Stimulated activated CD4-positive, alpha-beta T cell treated with anti-CD3 and anti-CD28 coated beads, TNF-alpha, amount 100 ng/mL, for 1 hour (primary cell): ENCODE measurements around the gene CRHBP.
"Not testable (repeated sequence)": the region's sequence is repeated elsewhere in the genome, so short reads cannot be mapped to it uniquely, and the experiment has no call there.

Source experiments
- DNase-seq, 3 donors: peaks; one replicate each; pipeline ENCODE4 v3.0.0-alpha.2; 2020; ENCODE audit warnings: low read depth in 3 of 3, low spot score in 1 of 3

The CRHBP gene, protein sequence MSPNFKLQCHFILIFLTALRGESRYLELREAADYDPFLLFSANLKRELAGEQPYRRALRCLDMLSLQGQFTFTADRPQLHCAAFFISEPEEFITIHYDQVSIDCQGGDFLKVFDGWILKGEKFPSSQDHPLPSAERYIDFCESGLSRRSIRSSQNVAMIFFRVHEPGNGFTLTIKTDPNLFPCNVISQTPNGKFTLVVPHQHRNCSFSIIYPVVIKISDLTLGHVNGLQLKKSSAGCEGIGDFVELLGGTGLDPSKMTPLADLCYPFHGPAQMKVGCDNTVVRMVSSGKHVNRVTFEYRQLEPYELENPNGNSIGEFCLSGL

DNA sequence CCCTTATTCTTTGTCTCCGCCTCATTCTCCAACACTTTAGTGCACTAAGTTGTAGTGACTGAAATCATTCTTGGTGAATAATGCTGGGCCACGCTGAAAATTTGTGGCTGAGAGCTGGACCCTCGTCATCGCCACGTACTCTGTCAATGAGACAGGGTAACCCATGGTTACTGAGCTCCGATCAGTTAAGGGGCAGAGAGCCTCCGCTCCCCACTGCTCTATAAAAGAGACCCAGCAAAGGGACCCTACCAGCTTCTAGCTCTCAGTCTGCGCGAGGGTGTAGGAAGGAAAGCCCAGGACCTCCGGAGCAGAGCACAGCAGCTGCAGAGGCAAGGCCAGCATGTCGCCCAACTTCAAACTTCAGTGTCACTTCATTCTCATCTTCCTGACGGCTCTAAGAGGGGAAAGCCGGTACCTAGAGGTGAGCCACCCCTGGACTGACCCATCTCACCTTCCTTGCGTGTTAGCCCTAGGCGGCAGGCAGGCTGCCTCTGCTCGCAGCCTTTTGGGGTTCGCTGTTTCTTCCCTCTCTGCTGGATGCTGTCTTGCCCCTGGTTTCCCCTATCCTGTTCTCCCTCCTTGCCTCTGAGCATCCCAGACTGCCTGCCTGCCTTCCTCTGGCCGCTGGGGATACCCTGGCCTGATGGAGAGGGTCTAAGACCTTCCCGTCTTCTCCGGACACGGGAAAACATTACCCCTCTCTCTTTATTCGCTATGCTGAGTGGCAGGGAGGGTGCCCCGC, at the start of gene CRHBP:
CRHBP (plus strand) TSS at position 251 of the 742 bp plus-strand sequence; CDS start at position 341, 90 bp downstream.
- no peak for DNase-seq

DNA sequence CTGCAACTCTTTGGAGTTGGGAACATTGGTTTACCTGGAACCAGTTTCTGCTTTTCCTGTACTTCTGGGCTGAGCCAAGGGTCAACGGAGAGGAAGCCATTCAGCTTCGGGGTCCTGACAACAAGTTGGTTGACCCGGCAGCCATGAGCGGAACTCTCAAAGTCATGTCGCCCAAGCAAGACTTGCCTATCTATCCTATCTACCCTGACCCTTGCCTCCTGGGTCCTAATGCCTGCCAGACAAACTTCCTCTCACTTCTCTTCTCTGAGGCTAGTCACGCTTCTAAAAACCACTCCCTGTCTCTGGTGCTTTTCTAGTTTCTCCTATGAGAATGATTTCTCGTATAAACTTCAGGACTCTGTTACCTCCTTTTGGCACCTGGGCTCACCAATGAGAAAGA, 44.7 kb upstream of the CRHBP start:
- DNase-seq = no peak

DNA sequence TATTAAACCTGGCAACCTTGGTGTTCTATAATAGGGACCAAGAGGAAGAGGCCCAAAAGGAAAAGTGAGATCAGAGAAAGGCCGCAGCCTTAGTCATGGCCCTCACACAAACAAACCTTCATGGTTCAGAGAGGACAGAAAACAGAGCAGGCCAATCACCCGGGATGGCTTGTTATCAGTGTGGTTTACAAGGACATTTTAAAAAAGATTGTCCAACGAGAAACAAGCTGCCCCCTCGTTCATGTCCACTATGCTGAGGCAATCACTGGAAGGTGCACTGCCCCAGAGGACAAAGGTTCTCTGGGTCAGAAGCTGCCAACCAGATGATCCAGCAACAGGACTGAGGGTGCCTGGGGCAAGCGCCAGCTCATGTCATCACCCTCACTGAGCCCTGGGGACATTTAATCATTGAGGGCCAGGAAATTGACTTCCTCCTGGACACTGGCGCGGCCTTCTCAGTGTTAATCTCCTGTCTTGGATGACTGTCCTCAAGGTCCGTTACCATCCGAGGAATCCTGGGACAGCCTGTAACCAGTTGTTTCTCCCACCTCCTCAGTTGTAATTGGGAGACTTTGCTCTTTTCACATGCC, 42.4 kb upstream of the CRHBP start:
- not testable (repeated sequence) for DNase-seq

DNA sequence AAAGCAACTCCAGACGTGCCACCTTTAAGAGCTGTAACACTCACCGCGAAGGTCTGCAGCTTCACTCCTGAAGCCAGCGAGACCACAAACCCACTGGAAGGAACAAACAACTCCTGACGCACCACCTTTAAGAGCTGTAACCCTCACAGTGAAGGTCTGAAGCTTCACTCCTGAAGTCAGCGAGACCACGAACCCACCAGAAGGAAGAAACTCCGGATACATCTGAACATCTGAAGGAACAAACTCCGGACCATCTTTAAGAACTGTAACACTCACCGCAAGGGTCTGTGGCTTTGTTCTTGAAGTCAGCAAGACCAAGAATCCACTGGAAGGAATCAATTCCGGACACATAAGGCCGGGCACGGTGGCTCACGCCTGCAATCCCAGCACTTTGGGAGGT, 38.2 kb upstream of the CRHBP start:
- not testable (repeated sequence) for DNase-seq

DNA sequence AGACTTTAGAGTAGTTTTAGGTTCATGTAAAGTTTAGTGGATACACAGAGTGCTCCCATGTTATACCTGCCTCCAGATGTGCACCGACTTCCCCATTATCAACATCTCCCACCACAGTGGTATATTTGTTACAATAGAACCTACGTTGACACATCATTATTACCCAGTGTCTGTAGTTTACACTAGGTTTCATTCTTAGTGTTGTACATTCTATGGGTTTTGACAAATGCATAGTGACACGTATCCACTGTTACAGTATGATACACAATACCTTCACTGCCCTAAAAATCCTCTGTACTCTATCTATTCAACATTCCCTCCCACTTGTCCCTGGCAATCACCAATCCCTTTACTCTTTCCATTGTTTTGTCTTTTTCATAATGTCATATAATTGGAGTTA, 34.3 kb upstream of the CRHBP start:
- DNase-seq = no peak

DNA sequence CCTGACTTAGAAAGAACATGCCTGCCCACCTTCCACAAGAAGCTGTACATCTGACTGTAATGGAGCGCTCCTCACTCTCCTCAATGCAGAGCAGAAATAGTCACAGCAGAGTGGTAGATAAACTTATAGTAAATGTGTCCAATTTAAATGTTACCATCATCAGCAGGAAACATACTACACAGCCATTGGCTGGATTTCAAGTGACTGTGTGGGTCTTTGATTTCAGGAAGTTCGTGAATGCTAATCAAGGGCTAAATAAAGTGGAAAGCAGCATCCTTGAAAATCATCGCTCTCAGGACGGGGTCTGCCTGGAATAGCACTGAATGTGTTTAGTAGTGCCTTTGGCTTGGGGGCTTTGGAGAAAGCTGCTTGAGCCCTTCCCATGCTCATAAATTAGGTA, 32.4 kb upstream of the CRHBP start:
- DNase-seq = no peak

DNA sequence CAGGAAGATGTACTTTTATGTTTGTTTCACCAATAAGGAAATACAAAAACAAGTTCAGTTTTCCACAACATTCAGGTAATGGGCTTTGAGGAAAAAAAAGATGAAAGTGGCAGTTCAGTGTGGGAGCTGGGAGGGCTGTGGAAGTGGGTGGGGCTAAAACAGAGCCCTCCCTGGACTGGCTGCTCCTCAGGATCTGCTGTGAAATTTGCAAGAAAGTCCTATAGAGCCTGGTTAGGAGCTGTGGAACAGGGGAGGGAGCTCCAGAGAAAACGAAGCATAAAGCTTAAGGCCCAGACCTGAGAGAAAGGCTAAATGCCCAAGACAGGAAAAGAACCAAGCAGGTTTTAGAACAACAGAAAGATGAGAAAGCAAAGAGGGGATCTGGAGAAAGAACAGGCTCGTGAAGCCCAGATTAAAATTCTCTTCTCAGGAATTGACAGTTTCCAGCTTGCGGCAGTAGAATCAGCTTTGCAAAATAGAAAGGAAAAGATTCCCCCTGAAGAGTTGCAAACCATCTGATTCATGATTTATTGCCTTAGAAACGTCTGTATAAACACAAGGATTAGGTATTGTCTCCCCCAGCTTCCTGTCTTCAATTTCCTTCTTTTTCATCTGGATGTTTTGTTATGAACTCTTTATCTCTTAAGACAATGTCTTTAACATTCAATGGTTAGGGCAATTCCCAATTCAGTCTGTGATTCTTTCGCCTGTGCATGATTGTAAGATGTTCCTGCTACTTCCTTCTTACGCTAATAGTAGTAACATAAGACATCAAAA, 26.3 kb upstream of the CRHBP start:
- no peak for DNase-seq

DNA sequence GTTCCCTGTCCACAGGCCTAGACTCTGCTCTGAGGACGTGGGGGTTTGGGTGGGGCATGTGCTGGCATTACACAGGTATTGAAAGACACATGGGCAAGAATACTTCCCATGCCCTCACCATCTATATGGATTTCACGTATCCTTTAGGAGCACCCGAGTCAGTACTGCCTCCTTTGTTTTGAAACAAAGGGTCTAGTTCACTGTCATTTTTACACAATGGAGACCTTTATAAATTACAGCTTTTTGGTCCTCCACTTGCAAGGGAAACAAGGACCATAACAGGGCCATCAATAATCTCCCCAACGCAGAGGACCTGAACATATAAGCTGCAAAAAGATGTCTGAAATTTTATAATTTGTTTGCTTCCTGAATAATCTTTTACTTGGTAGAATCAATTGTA, 24.9 kb upstream of the CRHBP start:
- DNase-seq = no peak

DNA sequence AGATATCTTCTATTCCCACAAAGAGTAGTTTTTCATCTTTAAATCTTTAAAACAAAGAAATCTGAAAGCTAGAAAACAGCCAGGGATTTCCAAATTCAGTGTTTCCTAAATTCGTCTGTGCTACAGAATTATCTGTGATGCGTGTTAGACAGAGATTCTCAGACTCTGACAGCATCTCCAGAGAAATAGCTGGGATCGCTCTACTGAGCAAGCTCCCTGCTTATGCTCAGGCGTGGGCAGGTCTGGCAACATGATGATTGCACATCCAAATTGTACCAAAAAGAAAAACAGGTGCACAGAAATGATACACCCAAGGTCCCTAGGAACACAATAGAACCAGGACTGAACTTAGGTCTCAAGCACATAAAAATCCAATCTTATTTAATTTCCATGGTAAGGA, 22.8 kb upstream of the CRHBP start:
- DNase-seq = no peak

DNA sequence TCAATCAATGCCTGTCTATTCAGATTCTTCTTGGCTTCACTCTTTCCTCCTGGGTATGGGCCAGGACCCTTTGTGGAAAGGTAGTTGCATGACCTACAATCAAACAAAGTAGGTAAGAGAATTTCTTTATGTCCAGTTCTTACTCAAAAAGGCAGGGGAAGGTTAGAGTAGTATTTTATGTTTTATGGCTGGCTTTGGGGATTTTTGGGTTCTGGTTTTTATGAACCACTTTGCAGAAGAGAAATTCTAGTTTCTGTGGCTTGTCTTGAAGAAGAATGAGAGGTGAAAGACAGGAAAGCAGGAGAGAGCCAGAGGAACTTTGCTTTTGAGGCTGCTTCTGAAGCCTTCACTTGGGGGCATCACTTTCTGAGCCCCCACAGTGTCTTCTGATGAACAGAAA, 14.7 kb upstream of the CRHBP start:
- no peak for DNase-seq

DNA sequence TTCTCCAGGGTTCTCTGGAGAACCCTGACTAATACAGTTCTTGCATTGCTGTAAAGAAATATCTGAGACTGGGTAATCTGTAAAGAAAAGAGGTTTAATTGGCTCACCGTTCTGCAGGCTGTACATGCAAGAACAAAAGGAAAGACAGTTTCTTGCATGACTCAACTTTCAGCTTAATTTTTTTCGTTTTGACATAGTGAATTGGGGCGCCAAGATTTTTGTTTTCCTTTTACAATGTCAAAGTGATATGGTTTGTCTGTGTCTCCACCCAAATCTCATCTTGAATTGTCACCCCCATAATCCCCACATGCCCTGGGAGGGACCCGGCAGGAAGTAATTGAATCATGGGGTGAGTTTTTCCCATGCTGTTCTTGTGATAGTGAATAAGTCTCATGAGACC, 11.8 kb upstream of the CRHBP start:
- DNase-seq = no peak

DNA sequence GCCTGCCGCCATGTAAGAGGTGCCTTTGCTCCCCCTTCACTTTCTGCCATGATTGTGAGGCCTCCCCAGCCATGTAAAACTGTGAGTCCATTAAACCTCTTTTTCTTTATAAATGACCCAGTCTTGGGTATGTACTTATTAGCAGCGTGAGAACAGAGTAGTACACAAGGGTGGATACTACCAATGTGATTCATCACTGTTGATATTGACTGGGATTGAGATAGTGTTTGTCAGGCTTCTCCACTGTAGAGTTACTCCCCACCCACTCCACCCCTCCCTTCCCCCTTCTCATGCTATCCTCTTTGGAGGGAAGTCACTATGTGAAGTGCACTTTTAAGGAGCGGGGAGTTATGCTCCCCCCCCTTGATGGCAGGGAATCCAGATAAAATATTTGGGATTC, 11.4 kb upstream of the CRHBP start:
- DNase-seq = no peak

DNA sequence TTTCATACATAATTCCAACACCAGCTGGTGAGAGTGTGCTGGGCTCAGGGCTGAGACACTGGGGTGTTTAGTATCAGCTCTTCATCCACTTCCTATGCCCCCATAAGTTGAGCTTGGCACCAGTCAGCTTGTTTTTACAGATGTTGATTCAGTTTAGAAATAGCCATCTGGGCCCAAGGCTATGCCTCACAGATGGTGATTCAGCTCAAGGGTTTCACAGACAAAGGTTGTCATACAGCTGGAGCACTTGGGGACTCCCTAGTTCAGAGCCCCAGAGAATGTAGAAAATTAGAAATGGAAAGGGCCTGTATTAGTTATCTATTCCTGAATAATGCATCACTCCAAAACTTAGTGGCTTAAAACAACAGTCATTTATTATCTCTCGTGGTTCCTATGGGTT, 10.3 kb upstream of the CRHBP start:
- no peak for DNase-seq

DNA sequence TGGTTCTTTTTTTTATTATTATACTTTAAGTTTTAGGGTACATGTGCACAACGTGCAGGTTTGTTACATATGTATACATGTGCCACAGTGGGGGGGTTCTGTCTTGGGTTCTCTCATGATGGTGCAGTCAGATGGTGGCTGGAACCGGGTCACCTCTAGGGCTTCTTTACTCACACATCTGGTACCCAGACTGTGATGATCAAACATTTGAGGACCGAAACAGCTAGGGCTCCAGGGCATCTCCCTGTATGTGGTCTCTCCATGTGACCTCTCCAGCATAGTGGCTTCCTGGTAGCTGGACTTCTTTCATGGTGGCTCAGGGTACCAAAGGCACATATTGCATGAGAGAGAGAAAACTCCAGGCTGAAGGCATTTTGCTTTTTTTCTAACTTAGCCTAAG, 9.8 kb upstream of the CRHBP start:
- no peak for DNase-seq

DNA sequence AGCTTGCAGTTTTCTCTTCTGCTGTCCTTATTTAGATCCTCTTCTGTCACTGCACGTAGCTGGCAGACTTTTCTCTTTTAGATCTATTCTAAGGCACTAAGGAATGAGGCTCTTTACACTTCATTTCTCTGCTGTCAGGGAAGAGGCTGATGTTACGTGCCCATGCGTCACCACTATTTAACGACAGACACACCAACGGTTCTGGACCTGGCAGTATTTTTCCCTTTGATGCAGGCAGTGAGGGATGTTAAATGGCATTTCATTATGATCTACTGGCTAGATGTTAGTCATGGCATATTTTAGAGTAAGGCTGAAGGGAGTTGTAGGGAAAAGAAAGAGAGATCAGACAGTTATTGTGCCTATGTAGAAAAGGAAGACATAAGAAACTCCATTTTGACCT, 8.2 kb upstream of the CRHBP start:
- no peak for DNase-seq

DNA sequence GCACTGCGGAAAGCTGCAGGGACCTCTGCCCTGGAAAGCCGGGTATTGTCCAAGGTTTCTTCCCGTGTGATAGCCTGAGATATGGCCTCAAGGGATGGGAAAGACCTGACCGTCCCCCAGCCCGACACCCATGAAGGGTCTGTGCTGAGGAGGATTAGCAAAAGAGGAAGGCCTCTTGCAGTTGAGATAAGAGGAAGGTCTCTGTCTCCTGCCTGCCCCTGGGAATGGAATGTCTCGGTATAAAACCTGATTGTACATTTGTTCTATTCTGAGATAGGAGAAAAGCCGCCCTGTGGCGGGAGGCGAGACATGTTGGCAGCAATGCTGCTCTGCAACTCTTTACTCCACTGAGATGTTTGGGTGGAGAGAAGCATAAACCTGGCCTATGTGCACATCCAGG, 7.6 kb upstream of the CRHBP start:
- not testable (repeated sequence) for DNase-seq

DNA sequence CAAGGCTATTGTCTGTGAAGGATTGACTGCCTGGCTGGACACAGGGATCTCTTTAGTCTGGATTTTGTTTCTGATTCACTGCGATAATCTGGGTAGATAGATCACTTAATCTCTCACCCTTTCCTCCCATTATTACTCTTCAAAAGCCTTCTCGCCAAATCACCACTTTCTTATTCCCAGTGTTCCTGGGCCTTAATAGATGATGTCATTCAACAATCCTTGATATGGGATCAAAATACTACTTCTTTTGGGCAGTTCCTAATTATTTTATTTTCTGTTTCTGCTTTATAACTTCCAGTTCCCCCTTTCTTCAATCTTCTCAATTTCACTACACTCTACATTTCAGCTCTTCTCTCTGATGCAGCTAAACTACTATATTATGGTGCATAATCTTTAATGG, 6.8 kb upstream of the CRHBP start:
- no peak for DNase-seq

DNA sequence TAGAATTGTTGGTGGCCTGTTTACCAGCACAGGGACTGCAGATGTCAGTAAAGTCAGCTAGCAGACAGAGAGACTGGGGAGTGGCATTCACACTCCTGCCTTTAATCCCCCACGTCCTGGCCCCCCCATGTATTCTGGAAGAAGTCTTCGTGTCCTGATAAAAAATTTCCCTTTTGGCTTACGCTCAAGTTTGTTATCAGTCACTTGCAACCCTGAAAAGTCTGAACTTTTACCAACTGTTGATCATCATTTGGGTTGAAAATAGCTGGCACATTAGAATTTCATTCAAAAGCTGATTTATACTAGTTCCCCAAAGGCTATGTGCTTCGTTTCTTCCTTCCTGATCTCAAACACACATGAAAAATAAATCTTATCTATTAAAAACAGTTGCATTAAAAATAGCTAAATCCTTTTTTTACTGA, 5.8 kb upstream of the CRHBP start:
- DNase-seq = no peak

DNA sequence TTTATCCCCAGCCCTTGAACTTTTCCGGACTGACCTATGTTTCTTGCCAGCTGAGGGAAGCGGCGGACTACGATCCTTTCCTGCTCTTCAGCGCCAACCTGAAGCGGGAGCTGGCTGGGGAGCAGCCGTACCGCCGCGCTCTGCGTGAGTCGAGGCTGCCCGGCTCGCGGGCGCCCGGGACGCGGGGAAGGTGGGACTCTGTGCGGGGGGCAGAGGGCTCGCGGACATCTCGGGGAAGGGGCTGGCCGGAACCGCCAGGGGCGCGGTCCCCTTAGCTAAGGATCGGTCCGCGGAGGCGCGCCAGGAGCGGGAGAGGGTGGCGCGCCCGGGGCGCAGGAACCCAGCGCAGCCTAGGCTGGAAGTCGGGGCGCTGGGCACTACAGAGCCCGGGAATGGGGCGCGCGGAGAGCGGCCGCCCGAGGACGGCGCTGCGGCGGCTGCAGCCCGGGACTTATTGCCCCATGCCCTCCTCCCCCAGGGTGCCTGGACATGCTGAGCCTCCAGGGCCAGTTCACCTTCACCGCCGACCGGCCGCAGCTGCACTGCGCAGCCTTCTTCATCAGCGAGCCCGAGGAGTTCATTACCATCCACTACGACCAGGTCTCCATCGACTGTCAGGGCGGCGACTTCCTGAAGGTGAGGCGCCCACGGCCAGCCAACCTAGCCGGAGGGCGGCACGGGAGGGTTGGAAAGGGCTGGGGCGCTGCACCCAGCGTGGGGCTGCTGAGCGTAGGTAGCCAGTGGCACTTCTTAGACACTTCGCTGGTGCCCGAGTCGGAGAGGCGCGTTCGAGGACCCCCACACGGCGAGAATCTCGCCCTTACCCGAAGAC, 922 bp downstream of the CRHBP start:
- DNase-seq = no peak

DNA sequence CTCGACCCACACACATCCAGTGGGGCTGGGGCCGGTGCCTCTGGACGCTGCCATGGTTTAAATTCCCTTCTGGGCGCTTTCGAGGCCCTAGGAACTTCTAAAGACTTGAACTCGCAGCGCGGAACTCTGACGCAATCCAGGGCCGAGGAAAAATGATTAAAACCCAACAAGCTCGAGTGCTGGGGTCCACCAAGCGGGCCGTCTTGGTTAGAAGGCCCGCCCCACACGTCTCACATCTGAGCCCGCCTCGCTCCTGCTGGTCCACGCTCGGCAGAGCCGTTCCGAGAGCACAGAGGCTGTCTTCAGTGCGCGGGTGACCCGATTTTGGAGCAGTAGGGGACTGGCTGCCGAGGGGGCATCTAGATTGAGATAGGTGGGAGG, 1.5 kb downstream of the CRHBP start:
- DNase-seq = no peak

DNA sequence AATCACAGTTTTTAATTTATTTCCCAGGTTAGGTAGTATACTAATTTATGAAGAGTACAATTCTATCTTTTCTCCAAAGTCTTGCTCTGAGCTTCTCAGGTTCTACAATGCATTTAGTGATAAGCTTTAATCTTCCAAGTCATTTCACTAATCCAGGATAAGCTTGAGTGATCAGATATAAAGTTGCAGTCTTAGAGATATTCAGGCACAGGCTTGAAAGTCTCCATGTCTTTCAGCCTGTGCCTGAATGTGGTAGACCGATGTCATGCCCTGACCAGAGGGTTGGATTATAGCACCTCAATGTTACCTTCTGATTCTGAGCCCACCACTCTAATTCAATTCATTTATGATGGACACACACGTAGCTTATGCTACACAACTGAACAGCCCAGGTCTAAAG, 3.2 kb downstream of the CRHBP start:
- no peak for DNase-seq
